Measurements from ENCODE around the gene PLCH1.

DNA sequence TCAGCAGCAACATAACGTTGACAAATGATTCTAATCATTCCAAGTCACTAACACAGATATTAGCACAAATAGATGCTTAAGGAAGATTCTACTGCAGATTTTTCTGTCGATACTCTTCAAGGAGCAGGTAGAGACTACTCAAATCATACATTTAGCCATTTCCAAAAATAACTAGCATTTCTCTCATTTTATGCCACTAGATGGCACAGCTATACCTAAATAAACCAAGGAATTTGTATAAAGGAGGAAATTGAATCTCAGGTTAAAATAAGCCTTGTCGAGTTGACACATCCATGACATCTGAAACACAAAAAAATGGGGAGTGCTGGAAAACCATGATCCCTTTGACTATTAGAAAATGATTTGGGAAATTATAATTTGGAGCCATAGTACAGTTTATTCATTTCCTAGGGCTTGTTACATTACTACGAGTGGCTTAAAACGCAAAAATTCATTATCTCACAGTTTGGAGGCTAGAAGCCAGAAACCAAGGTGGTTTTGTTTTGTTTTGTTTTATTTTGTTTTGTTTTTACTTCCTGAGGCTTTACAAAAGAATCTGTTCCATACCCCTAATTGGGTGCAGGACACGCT is 391.9 kb downstream of the PLCH1 start:
- TF ChIP-seq, protein P1, sequence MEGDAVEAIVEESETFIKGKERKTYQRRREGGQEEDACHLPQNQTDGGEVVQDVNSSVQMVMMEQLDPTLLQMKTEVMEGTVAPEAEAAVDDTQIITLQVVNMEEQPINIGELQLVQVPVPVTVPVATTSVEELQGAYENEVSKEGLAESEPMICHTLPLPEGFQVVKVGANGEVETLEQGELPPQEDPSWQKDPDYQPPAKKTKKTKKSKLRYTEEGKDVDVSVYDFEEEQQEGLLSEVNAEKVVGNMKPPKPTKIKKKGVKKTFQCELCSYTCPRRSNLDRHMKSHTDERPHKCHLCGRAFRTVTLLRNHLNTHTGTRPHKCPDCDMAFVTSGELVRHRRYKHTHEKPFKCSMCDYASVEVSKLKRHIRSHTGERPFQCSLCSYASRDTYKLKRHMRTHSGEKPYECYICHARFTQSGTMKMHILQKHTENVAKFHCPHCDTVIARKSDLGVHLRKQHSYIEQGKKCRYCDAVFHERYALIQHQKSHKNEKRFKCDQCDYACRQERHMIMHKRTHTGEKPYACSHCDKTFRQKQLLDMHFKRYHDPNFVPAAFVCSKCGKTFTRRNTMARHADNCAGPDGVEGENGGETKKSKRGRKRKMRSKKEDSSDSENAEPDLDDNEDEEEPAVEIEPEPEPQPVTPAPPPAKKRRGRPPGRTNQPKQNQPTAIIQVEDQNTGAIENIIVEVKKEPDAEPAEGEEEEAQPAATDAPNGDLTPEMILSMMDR (IDR thresholded peaks at IDR 0.05): peak; percentile 68
- TF ChIP-seq EZH2 (IDR thresholded peaks at IDR 0.05): no peak

Data from neural progenitor cell (in vitro differentiated cells).